ENCODE results near the gene PEX7.
"Not testable (repeated sequence)": the region's sequence is repeated elsewhere in the genome, so short reads cannot be mapped to it uniquely, and the experiment has no call there.

Gene PEX7

GRCh38 chr6:136822376-136823127 is at the start of gene PEX7:
Gene PEX7, plus strand, starts transcription at chr6:136822592. Its CDS starts 74 bp downstream, at chr6:136822666.
- peak; percentile 78 for DNase-seq (ENCODE audit: low read depth, low spot score)

- DNase-seq (ENCODE audit: low read depth, low spot score): no peak
These were observed 49.5 kb upstream of the PEX7 start for GRCh38 chr6:136772685-136773472.

GRCh38 chr6:136773473-136773796 is 49.0 kb upstream of the PEX7 start:
- no peak for DNase-seq (ENCODE audit: low read depth, low spot score)

GRCh38 chr6:136774228-136775041 is 48.0 kb upstream of the PEX7 start:
- DNase-seq (ENCODE audit: low read depth, low spot score): no peak

GRCh38 chr6:136775081-136775480 is 47.3 kb upstream of the PEX7 start:
- DNase-seq (ENCODE audit: low read depth, low spot score): no peak

GRCh38 chr6:136775548-136775947 is 46.8 kb upstream of the PEX7 start:
- DNase-seq (ENCODE audit: low read depth, low spot score): no peak

GRCh38 chr6:136777651-136778050 is 44.7 kb upstream of the PEX7 start:
- no peak for DNase-seq (ENCODE audit: low read depth, low spot score)

GRCh38 chr6:136779682-136780081 is 42.7 kb upstream of the PEX7 start:
- DNase-seq (ENCODE audit: low read depth, low spot score): no peak

- no peak for DNase-seq (ENCODE audit: low read depth, low spot score)
These were observed 41.4 kb upstream of the PEX7 start for GRCh38 chr6:136780972-136781371.

GRCh38 chr6:136782021-136782770 is 40.2 kb upstream of the PEX7 start:
- DNase-seq (ENCODE audit: low read depth, low spot score): no peak

- DNase-seq (ENCODE audit: low read depth, low spot score): no peak
These were observed 39.4 kb upstream of the PEX7 start for GRCh38 chr6:136783021-136783420.

GRCh38 chr6:136783495-136784270 is 38.7 kb upstream of the PEX7 start:
- no peak for DNase-seq (ENCODE audit: low read depth, low spot score)

- no peak for DNase-seq (ENCODE audit: low read depth, low spot score)
These were observed 38.1 kb upstream of the PEX7 start for GRCh38 chr6:136784271-136784664.

- DNase-seq (ENCODE audit: low read depth, low spot score): no peak
These were observed 37.3 kb upstream of the PEX7 start for GRCh38 chr6:136784910-136785746.

- no peak for DNase-seq (ENCODE audit: low read depth, low spot score)
These were observed 35.7 kb upstream of the PEX7 start for GRCh38 chr6:136786658-136787057.

- DNase-seq (ENCODE audit: low read depth, low spot score): no peak
These were observed 34.7 kb upstream of the PEX7 start for GRCh38 chr6:136787726-136788068.

GRCh38 chr6:136788069-136788902 is 34.1 kb upstream of the PEX7 start:
- DNase-seq (ENCODE audit: low read depth, low spot score): no peak

- DNase-seq (ENCODE audit: low read depth, low spot score): not testable (repeated sequence)
These were observed 33.0 kb upstream of the PEX7 start for GRCh38 chr6:136789440-136789839.
